Activated gamma-delta T cell (primary cell): ENCODE measurements around the gene TTC39C.
"Not testable (repeated sequence)": the region's sequence is repeated elsewhere in the genome, so short reads cannot be mapped to it uniquely, and the experiment has no call there.

Experiments
- DNase-seq: peaks from one replicate; lab custom pipeline; 2025; lab: John Stamatoyannopoulos, UW

TTC39C gene

GRCh38 chr18:24054130-24054529 lies 39.6 kb downstream of the TTC39C start:
- no peak for DNase-seq

DNA sequence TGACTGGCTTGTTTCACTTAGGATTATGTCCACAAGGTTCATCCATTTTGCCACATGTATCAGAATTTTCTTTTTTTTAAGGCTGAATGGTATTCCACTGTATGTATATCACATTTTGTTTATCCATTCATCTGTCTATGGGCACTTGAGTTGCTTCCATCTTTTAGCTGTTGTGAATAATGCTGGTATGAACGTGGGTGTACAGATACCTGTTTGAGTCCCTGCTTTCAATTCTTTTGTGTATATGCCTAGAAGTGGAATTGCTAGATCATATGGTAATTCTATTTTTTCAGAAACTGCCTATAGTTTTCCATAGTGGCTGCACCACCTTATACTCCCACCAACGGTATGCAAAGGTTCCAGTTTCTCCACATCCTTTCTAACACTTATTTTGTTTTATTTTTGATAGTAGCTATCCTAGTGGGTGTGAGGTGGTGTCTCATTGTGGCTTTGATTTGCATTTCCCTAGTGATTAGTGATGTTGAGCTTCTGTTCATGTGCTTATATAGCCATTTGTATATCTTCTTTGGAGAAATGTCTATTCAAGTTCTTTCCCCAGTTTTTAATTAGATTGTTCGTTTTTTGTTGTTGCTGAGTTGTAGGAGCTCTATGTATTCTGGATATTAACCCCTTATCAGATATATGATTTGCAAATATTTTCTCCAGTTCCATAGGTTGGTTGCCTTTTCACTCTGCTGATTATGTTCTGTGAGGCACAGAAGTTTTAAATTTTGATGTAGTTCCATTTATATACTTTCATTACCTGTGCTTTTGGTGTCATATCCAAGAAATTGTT lies 40.7 kb downstream of the TTC39C start:
- DNase-seq, result no peak

- DNase-seq, result no peak
Observed at GRCh38 chr18:24055878-24056277, 41.3 kb downstream of the TTC39C start.

GRCh38 chr18:24056506-24056905 lies 42.0 kb downstream of the TTC39C start:
- DNase-seq, result no peak

DNA sequence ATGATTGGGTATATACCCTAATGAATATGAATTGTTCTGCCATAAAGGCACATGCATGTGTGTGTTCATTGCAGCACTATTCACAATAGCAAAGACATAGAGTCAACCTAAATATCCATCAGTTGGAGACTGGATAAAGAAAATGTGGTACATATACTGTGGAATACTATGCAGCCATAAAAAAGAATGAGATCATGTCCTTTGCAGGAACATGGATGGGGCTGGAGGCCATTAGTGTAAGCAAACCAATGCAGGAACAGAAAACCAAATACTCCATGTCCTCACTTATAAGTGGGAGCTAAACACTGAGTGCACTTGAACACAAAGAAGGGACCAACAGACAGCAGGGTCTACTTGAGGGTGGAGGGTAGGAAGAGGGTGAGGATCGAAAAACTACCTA lies 43.2 kb downstream of the TTC39C start:
- no peak for DNase-seq

GRCh38 chr18:24059385-24059784 lies 44.8 kb downstream of the TTC39C start:
- DNase-seq, result not testable (repeated sequence)

DNA sequence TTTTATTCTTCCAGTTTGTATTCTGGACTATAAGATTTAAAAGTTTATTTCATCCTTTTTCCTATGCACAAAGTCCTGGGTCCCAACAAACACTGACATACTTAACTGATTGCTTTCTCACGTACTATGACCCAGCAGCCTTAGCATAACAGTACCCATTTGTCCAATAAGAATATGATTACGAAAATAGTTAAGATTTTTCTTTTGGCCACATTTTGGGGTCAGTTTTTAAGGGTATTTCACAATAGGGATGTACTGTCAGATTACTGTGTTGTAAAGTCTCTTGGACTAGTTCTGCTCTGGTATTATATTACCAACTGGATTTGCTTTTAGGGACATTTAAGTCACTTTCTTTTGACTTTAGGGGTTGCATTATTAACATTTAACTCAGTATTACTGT lies 46.1 kb downstream of the TTC39C start:
- no peak for DNase-seq

DNA sequence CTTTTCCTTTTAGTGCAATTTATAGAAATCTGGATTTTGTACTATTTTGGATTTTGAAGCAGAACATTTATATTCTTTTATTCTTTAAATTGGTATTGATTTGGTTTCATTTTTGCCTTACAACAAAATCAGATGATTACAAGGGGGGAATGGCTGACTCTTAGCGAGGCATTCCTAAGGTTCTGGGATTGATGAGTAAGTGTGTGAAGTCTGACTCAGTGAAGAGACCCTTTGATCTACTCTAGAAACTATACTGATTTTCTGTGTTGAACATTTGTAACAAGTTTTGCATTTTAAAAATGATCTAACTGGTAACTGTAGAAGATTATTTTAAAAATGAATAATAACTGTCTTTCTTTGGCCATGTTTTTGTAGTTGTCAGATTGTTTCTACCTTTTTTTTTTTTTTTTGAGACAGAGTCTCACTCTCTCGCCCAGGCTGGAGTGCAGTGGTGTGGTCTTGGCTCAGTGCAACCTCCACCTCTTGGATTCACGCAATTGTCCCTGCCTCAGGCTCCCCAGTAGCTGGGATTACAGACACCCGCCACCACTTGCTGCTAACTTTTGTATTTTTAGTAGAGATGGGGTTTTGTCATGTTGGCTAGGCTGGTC lies 48.7 kb downstream of the TTC39C start:
- DNase-seq, result no peak

GRCh38 chr18:24064391-24065100 lies 50.0 kb downstream of the TTC39C start:
- DNase-seq, result no peak

GRCh38 chr18:24065906-24066305 lies 51.4 kb downstream of the TTC39C start:
- DNase-seq, result no peak

GRCh38 chr18:24068945-24069693 lies 54.6 kb downstream of the TTC39C start:
- no peak for DNase-seq

DNA sequence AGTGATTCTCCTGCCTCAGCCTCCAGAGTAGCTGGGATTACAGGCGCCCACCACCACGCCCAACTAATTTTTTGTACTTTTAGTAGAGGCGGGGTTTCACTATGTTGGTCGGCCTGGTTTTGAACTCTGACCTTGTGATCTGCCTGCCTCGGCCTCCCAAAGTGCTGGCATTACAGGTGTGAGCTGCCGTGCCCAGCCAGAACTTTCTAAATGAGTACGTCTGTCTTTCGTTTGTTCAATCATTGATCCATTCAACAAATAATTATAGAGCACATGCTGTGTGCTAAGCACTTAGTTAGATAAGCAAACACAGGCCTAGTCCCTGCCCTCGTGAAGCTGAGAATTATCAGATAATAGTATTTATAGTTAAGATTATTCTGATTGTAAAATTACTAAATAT lies 56.5 kb downstream of the TTC39C start:
- no peak for DNase-seq

GRCh38 chr18:24071779-24072178 lies 57.2 kb downstream of the TTC39C start:
- DNase-seq, result no peak

GRCh38 chr18:24072743-24073142 lies 58.2 kb downstream of the TTC39C start:
- DNase-seq, result no peak

- DNase-seq, result no peak
Observed at GRCh38 chr18:24073791-24074190, 59.2 kb downstream of the TTC39C start.

DNA sequence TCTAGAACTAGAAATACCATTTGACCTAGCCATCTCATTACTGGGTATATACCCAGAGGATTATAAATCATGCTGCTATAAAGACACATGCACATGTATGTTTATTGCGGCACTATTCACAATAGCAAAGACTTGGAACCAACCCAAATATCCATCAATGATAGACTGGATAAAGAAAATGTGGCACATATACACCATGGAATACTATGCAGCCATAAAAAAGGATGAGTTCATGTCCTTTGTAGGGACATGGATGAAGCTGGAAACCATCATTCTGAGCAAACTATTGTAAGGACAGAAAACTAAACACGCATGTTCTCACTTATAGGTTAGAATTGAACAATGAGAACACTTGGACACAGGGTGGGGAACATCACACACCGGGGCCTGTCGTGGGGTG lies 60.2 kb downstream of the TTC39C start:
- not testable (repeated sequence) for DNase-seq

- peak; percentile 27 for DNase-seq
Observed at GRCh38 chr18:24075767-24076597, 61.4 kb downstream of the TTC39C start.

DNA sequence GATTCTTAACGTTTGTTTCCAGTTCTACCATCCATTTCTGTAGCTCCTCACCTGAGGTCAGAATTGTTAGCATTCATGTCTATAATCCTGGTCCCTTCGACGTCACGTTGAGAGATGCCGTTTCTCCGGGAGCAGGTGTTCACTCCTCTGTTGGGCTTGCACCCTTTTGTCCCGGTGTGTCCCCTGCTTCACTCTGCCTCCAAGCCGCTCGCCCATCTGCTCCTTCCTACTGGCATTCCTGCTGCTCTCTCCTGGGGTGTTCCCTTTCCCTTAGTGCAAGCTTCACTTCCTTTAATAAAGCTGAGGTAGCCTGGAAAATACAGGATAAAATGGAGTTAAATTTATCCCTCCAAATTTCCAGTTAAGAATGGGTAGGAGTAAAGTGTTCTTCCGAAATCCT lies 62.4 kb downstream of the TTC39C start:
- no peak for DNase-seq

DNA sequence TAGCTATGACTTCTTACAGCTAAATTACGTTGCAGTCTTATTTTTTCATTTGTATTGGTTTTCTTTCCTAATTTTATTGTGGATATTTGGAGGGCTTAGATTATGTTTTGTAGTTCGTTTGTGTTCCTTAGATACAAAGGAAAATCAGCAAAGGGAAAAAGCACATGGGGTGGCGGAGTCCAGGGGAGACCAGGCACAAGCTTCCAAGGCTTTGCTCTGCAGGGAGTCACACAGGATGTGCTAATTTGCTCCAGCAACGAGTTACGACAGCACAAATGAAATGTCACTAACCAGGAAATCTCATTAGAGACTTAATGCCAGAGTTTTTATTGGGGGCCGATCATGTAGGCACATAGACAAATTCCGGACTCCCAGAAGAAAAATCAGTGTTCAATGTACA lies 63.8 kb downstream of the TTC39C start:
- DNase-seq, result no peak

DNA sequence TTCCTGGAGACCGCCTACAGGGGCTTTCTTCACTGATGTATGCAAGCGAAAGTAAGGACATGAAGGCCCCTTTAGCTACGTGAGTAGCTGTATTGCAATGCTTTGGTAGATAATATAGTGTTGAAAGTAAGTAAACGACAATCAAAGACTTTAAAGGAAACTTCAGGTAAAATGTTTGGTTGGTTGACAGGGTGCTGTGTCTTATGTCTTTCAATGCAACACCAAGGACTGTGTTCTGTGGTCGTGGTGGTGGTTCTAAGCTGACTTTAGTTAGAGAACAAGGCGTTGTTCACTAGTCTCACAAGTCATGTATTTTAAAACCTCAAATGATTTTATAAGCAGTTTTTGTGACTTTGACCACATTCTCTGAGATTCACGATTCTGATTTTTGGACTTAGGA lies 66.3 kb downstream of the TTC39C start:
- no peak for DNase-seq

GRCh38 chr18:24083550-24083949 lies 69.0 kb downstream of the TTC39C start:
- DNase-seq, result no peak
